ENCODE results near the gene CFLAR. TPM values are rescaled to one million over a fixed set of nuclear protein-coding genes. Genes with fewer than 3 reads are reported as not detected.

CFLAR gene
- total and polyA plus RNA-seq, 2 of the 13 experiments (the other 11 are each of a cell fraction or from before 2014, with no cell fraction given): 43.8 to 92.1 TPM

GRCh38 chr2:201156036-201156435, 40.1 kb downstream of the CFLAR start:
- 97% methylated on average over 6 of the region's 6 CpGs for WGBS (ENCODE audit: low lambda C conversion rate)
- H3K27me3 ChIP-seq (ENCODE audit: control insufficient read depth in 1 of 2, insufficient read depth in 2 of 2, low read length in 2 of 2): no peaks in the 10 kb centered on the region
- H3K9me3 ChIP-seq (ENCODE audit: low read length): no peaks in the 10 kb centered on the region
- TF ChIP-seq AFF4 (CRISPR knock-in tag; IDR thresholded peaks at IDR 0.05): no peak
- no peak for TF ChIP-seq TAF1 (CRISPR knock-in tag; IDR thresholded peaks at IDR 0.05)
- no peak for TF ChIP-seq ZNF550 (CRISPR knock-in tag; IDR thresholded peaks at IDR 0.05; ENCODE audit: borderline replicate concordance)
- no peak for TF ChIP-seq ZNF333 (CRISPR knock-in tag; IDR thresholded peaks at IDR 0.05; ENCODE audit: borderline replicate concordance)
- TF ChIP-seq ZNF773 (CRISPR knock-in tag; IDR thresholded peaks at IDR 0.05; ENCODE audit: borderline replicate concordance): no peak
- TF ChIP-seq ZNF10 (CRISPR knock-in tag; IDR thresholded peaks at IDR 0.05; ENCODE audit: borderline replicate concordance, low read depth): no peak
- TF ChIP-seq SIX1 (CRISPR knock-in tag; IDR thresholded peaks at IDR 0.05; ENCODE audit: borderline replicate concordance): no peak
- TF ChIP-seq ARID3A (IDR thresholded peaks at IDR 0.05; ENCODE audit: low read depth, low read length): no peak
- TF ChIP-seq ZNF644 (CRISPR knock-in tag; IDR thresholded peaks at IDR 0.05; ENCODE audit: low read depth): no peak
- no peak for TF ChIP-seq MATR3 (CRISPR knock-in tag; IDR thresholded peaks at IDR 0.05)
- no peak for FAIRE-seq
- no peak overlapping the region for H3K27ac ChIP-seq (ENCODE audit: extremely low read length, insufficient read depth, low read length)
- BruUV-seq (replicated peaks): no TSS peak
- ChIA-PET CTCF (ENCODE audit: low intra/inter-chr PET ratio, low total read pairs) (no interaction called here), POLR2A (interaction anchor here (3.4 kb wide), 1 partner anchor 39 kb away, joined by 13 read pairs; no protein-coding TSS in a partner anchor)
- peaks cover 19 to 64% of the 10 kb centered on the region in 2 experiments for H3K36me3 ChIP-seq (replicated peaks in 1 of 2; ENCODE audit: control insufficient read depth in 1 of 2, insufficient read depth in 2 of 2, low read length in 2 of 2)
- intact Hi-C loops (cut with micrococcal nuclease; ENCODE audit: unreplicated experiment): no loop called here
- peaks cover 18% of the 10 kb centered on the region for H3K4me1 ChIP-seq (ENCODE audit: insufficient read depth, low read length)
- H3K4me2 ChIP-seq (ENCODE audit: low read depth, low read length): no peak overlapping the region
- no peak overlapping the region for H3K9ac ChIP-seq (ENCODE audit: insufficient read depth, low read depth, low read length)
- H3K79me2 ChIP-seq (ENCODE audit: insufficient read depth, low read length): peaks cover 3% of the 10 kb centered on the region
- no peak for ATAC-seq
- H2AFZ ChIP-seq (ENCODE audit: low read length): no peak overlapping the region
- no peak overlapping the region for H3K4me3 ChIP-seq (replicated peaks in 1 of 3; ENCODE audit: insufficient read depth in 1 of 3, low read depth in 2 of 3, low read length in 3 of 3)
- H4K20me1 ChIP-seq (ENCODE audit: insufficient read depth, low read length): no peaks in the 10 kb centered on the region
- in situ Hi-C loops (cut with HindIII; ENCODE audit: extremely low pct_ligation_motif_present, low pct_unique_long_range_greater_than_20kb): no loop called here
- DNase-seq (ENCODE audit: low spot score): no peak
